Large intestine (tissue), 3 donors: ENCODE data around the gene CDC42EP3. TPM values are rescaled to one million over a fixed set of nuclear protein-coding genes. Genes with fewer than 3 reads are reported as not detected.

ENCODE experiments used
- DNase-seq, 2 donors: peaks; one replicate each; pipeline versions ENCODE4 v3.0.0 to v3.0.0-alpha.2; 2013
- H3K27ac ChIP-seq: one replicate; pipeline ENCODE4 v1.5.1; 2013; ENCODE audit warnings: low read length
- H3K27me3 ChIP-seq: 2 replicates; pipeline ENCODE4 v1.6.1; 2013; ENCODE audit warnings: low read length; ENCODE audit not compliant: control insufficient read depth, insufficient read depth
- H3K36me3 ChIP-seq: 2 replicates; pipeline ENCODE4 v1.6.1; 2013; ENCODE audit warnings: low read length; ENCODE audit not compliant: control insufficient read depth, insufficient read depth
- H3K4me1 ChIP-seq: one replicate; pipeline ENCODE4 v1.6.1; 2013; ENCODE audit warnings: low read length; ENCODE audit not compliant: control insufficient read depth, insufficient read depth
- H3K4me3 ChIP-seq: one replicate; pipeline ENCODE4 v1.5.1; 2013; ENCODE audit warnings: low read length
- H3K9me3 ChIP-seq: one replicate; pipeline ENCODE4 v1.6.1; 2013; ENCODE audit warnings: mild to moderate bottlenecking, low read depth, low read length, moderate library complexity; ENCODE audit not compliant: control insufficient read depth
- WGBS: methylation state at CpG from one replicate; pipeline ENCODE4 v1.1.5; 2013; ENCODE audit warnings: low lambda C conversion rate; ENCODE audit not compliant: insufficient coverage; 5-methylcytosine and 5-hydroxymethylcytosine counted together
- polyA plus RNA-seq: library from polyadenylated mRNA; unstranded; fragments of 120-200 nt; gene quantifications from one replicate; pipeline ENCODE4 v1.2.1, GENCODE V29; 2013

CDC42EP3 gene
- polyA plus RNA-seq, 1 donor = 11.8 TPM

- Histone ChIP-seq H3K36me3 (no peaks in the 10 kb centered on the region), H3K27ac (no peak overlapping the region), H3K4me3 (no peak overlapping the region), H3K4me1 (no peaks in the 10 kb centered on the region), H3K27me3 (no peaks in the 10 kb centered on the region), H3K9me3 (no peaks in the 10 kb centered on the region)
- no peak for DNase-seq
- WGBS = 83% methylated on average over 2 of the region's 4 CpGs
Observed at GRCh38 chr2:37657471-37657870, 14.0 kb downstream of the CDC42EP3 start.

GRCh38 chr2:37656512-37657423 lies 14.7 kb downstream of the CDC42EP3 start:
- Histone ChIP-seq H3K4me1 (no peaks in the 10 kb centered on the region), H3K27me3 (no peaks in the 10 kb centered on the region), H3K9me3 (no peaks in the 10 kb centered on the region), H3K27ac (no peak overlapping the region), H3K4me3 (no peak overlapping the region), H3K36me3 (no peaks in the 10 kb centered on the region)
- peak in 1 of 2 donors; percentile 12 for DNase-seq
- 96% methylated on average over 3 of the region's 11 CpGs for WGBS

GRCh38 chr2:37654932-37655841 lies 16.3 kb downstream of the CDC42EP3 start:
- H3K4me1 ChIP-seq = no peaks in the 10 kb centered on the region
- WGBS = 100% methylated on average over 1 of the region's 7 CpGs
- no peak overlapping the region for H3K27ac ChIP-seq
- no peaks in the 10 kb centered on the region for H3K36me3 ChIP-seq
- H3K27me3 ChIP-seq = no peaks in the 10 kb centered on the region
- no peaks in the 10 kb centered on the region for H3K9me3 ChIP-seq
- H3K4me3 ChIP-seq = no peak overlapping the region
- DNase-seq = no peak

GRCh38 chr2:37654419-37654818 lies 17.0 kb downstream of the CDC42EP3 start:
- H3K4me3 ChIP-seq = no peak overlapping the region
- H3K27me3 ChIP-seq = no peaks in the 10 kb centered on the region
- WGBS = no CpG with 5 or more reads among the region's 8 CpGs
- H3K4me1 ChIP-seq = no peaks in the 10 kb centered on the region
- no peaks in the 10 kb centered on the region for H3K36me3 ChIP-seq
- H3K9me3 ChIP-seq = no peaks in the 10 kb centered on the region
- no peak overlapping the region for H3K27ac ChIP-seq
- DNase-seq = no peak

GRCh38 chr2:37653805-37654378 lies 17.6 kb downstream of the CDC42EP3 start:
- no peaks in the 10 kb centered on the region for H3K27me3 ChIP-seq
- H3K4me3 ChIP-seq = no peak overlapping the region
- no peak overlapping the region for H3K27ac ChIP-seq
- 100% methylated on average over 1 of the region's 14 CpGs for WGBS
- H3K4me1 ChIP-seq = no peaks in the 10 kb centered on the region
- H3K9me3 ChIP-seq = no peaks in the 10 kb centered on the region
- H3K36me3 ChIP-seq = no peaks in the 10 kb centered on the region
- DNase-seq = no peak

- Histone ChIP-seq H3K36me3 (peaks cover 2% of the 10 kb centered on the region), H3K27ac (no peak overlapping the region), H3K4me1 (no peaks in the 10 kb centered on the region), H3K27me3 (no peaks in the 10 kb centered on the region), H3K4me3 (no peak overlapping the region), H3K9me3 (no peaks in the 10 kb centered on the region)
- DNase-seq = no peak
- 100% methylated on average over 1 of the region's 6 CpGs for WGBS
Observed at GRCh38 chr2:37653093-37653492, 18.3 kb downstream of the CDC42EP3 start.

- DNase-seq = no peak
- H3K27ac ChIP-seq = no peak overlapping the region
- no peaks in the 10 kb centered on the region for H3K9me3 ChIP-seq
- WGBS = no CpG with 5 or more reads among the region's 5 CpGs
- peaks cover 2% of the 10 kb centered on the region for H3K36me3 ChIP-seq
- no peak overlapping the region for H3K4me3 ChIP-seq
- no peaks in the 10 kb centered on the region for H3K4me1 ChIP-seq
- no peaks in the 10 kb centered on the region for H3K27me3 ChIP-seq
Observed at GRCh38 chr2:37652199-37652640, 19.2 kb downstream of the CDC42EP3 start.

- DNase-seq = no peak
- Histone ChIP-seq H3K9me3 (no peaks in the 10 kb centered on the region), H3K36me3 (peaks cover 2% of the 10 kb centered on the region), H3K4me3 (no peak overlapping the region), H3K27me3 (no peaks in the 10 kb centered on the region), H3K4me1 (no peaks in the 10 kb centered on the region), H3K27ac (no peak overlapping the region)
- no CpG with 5 or more reads among the region's 3 CpGs for WGBS
Observed at GRCh38 chr2:37650548-37651093, 20.8 kb downstream of the CDC42EP3 start.

GRCh38 chr2:37649518-37649917 lies 21.9 kb downstream of the CDC42EP3 start:
- H3K4me1 ChIP-seq = no peaks in the 10 kb centered on the region
- WGBS = no CpG with 5 or more reads among the region's 3 CpGs
- no peaks in the 10 kb centered on the region for H3K9me3 ChIP-seq
- H3K36me3 ChIP-seq = peaks cover 2% of the 10 kb centered on the region
- H3K27me3 ChIP-seq = no peaks in the 10 kb centered on the region
- H3K27ac ChIP-seq = no peak overlapping the region
- no peak for DNase-seq
- H3K4me3 ChIP-seq = no peak overlapping the region
